IMR-90 (cell line): Measurements from ENCODE around the gene SRP9.

ENCODE experiments used
- BHLHE40 ChIP-seq: fragments of 150-350 bp; IDR thresholded peaks from 2 replicates; pipeline ENCODE4 v1.6.1; 2016; ENCODE audit warnings: mild to moderate bottlenecking, low read depth, low read length
- CTCF ChIP-seq: conservative IDR thresholded peaks from 2 replicates; pipeline ENCODE4 v1.5.1; 2012; ENCODE audit warnings: mild to moderate bottlenecking, low read depth, low read length, improper control_type of control experiment
- NFE2L2 ChIP-seq: fragments of 150-350 bp; IDR thresholded peaks from 2 replicates; pipeline ENCODE4 v1.6.1; 2016; ENCODE audit warnings: low read depth, mild to moderate bottlenecking, low read length
- POLR2A ChIP-seq: IDR thresholded peaks from 2 replicates; pipeline ENCODE4 v1.6.1; 2012; ENCODE audit warnings: mild to moderate bottlenecking, low read depth, low read length
- RFX5 ChIP-seq: IDR thresholded peaks from 2 replicates; pipeline ENCODE4 v1.8.0; 2012; ENCODE audit warnings: low read depth, mild to moderate bottlenecking, low read length, moderate library complexity
- USF2 ChIP-seq: fragments of 150-350 bp; IDR thresholded peaks from 2 replicates; pipeline ENCODE4 v1.6.1; 2017; ENCODE audit warnings: mild to moderate bottlenecking, antibody characterized with exemption, low read length, low read depth

- TF ChIP-seq USF2: no peak
- TF ChIP-seq RFX5: no peak
- no peak for TF ChIP-seq POLR2A
- TF ChIP-seq CTCF: no peak
- no peak for TF ChIP-seq BHLHE40
- no peak for TF ChIP-seq NFE2L2
Observed at GRCh38 chr1:225770561-225771248, 6.9 kb upstream of the SRP9 start.
